GM19468 (cell line): ENCODE results near the gene KRT16.
"Not testable (repeated sequence)": the region's sequence is repeated elsewhere in the genome, so short reads cannot be mapped to it uniquely, and the experiment has no call there.

Experiments
- ATAC-seq: cut with Tn5 transposase; IDR thresholded peaks from one replicate; pipeline ENCODE4 v1.9.1; 2021; ENCODE audit warnings: mild to moderate bottlenecking, moderate library complexity, moderate number of reproducible peaks; ENCODE audit not compliant: unreplicated experiment; ENCODE audit errors: extremely low read depth

KRT16 gene

GRCh38 chr17:41589301-41589700, 23.3 kb downstream of the KRT16 start:
- no peak for ATAC-seq

- no peak for ATAC-seq
Measured at GRCh38 chr17:41588126-41588810, 24.3 kb downstream of the KRT16 start.

- no peak for ATAC-seq
Measured at GRCh38 chr17:41586863-41587495, 25.6 kb downstream of the KRT16 start, which contains the start of gene KRT14. Gene KRT14 (minus strand): TSS chr17:41586895. CDS start chr17:41586834, 61 bp downstream.

- no peak for ATAC-seq
Measured at GRCh38 chr17:41585301-41586056, 27.1 kb downstream of the KRT16 start.

- not testable (repeated sequence) for ATAC-seq
Measured at GRCh38 chr17:41584331-41584927, 28.1 kb downstream of the KRT16 start.

GRCh38 chr17:41583137-41584127, 29.1 kb downstream of the KRT16 start:
- ATAC-seq = no peak

GRCh38 chr17:41582061-41582968, 30.3 kb downstream of the KRT16 start:
- not testable (repeated sequence) for ATAC-seq

GRCh38 chr17:41581366-41582060, 31.1 kb downstream of the KRT16 start:
- ATAC-seq = no peak

- ATAC-seq = no peak
Measured at GRCh38 chr17:41580687-41581365, 31.7 kb downstream of the KRT16 start.

GRCh38 chr17:41580244-41580575, 32.4 kb downstream of the KRT16 start:
- ATAC-seq = no peak

- ATAC-seq = no peak
Measured at GRCh38 chr17:41579484-41580243, 32.9 kb downstream of the KRT16 start.

GRCh38 chr17:41578971-41579370, 33.6 kb downstream of the KRT16 start:
- ATAC-seq = no peak

- ATAC-seq = no peak
Measured at GRCh38 chr17:41578538-41578937, 34.0 kb downstream of the KRT16 start.

GRCh38 chr17:41576740-41577139, 35.8 kb downstream of the KRT16 start:
- ATAC-seq = not testable (repeated sequence)

- no peak for ATAC-seq
Measured at GRCh38 chr17:41575336-41575735, 37.2 kb downstream of the KRT16 start.

GRCh38 chr17:41571561-41572434, 40.8 kb downstream of the KRT16 start, which contains the start of gene KRT9:
Gene KRT9 (minus strand): TSS chr17:41572059. CDS start chr17:41571992, 67 bp downstream.
- no peak for ATAC-seq
